ENCODE measurements around the gene THBS2. TPM values are rescaled to one million over a fixed set of nuclear protein-coding genes. Genes with fewer than 3 reads are reported as not detected.

Gene THBS2
- total and polyA plus RNA-seq, 2 of the 4 experiments (the other 2 are of a cell fraction), result 97.3 to 113 TPM

DNA sequence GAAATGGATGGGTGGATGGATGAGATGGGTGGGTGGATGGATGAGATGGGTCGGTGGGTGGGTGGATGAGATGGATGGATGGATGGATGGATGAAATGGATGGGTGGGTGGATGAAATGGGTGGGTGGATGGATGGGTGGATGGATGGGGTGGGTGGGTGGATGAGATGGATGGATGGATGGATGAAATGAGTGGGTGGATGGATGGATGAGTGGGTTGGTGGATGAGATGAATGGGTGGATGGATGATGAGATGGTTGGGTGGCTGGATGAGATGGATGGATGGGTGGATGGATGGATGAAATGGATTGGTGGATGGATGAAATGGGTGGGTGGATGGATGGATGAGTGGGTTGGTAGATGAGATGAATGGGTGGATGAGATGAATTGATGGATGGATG is 35.7 kb downstream of the THBS2 start:
- Histone ChIP-seq H3K14ac (replicated peaks; ENCODE audit: low read depth, low read length) (no peak overlapping the region), H3K4me2 (ENCODE audit: low read depth, low read length) (no peak overlapping the region), H2AK9ac (replicated peaks; ENCODE audit: low read depth, low read length, poor library complexity) (no peak overlapping the region), H3K27ac (ENCODE audit: insufficient read depth, low read length) (no peak overlapping the region), H2BK5ac (ENCODE audit: low read depth, low read length, poor library complexity, severe bottlenecking) (no peak overlapping the region), H2AK5ac (ENCODE audit: low read depth, low read length) (no peak overlapping the region), H3K23ac (ENCODE audit: low read depth, low read length) (no peak overlapping the region), H3K4ac (ENCODE audit: low read depth, low read length) (no peak overlapping the region), H4K91ac (ENCODE audit: insufficient read depth, low read depth, low read length) (no peak overlapping the region), H2BK20ac (ENCODE audit: low read depth, low read length) (no peak overlapping the region), H2BK15ac (ENCODE audit: low read depth, low read length) (no peak overlapping the region), H3K56ac (ENCODE audit: extremely low read depth, insufficient read depth, low read length) (no peak overlapping the region), H3K18ac (ENCODE audit: low read depth, low read length) (no peak overlapping the region), H4K20me1 (ENCODE audit: insufficient read depth, low read length) (no peaks in the 10 kb centered on the region), H3K9me1 (ENCODE audit: insufficient read depth, low read length) (peaks cover 14% of the 10 kb centered on the region), H3K36me3 (ENCODE audit: control insufficient read depth, insufficient read depth, low read length) (peaks cover 25% of the 10 kb centered on the region), H2BK120ac (ENCODE audit: low read depth, low read length) (no peak overlapping the region), H2AFZ (replicated peaks; ENCODE audit: low read length, poor library complexity) (no peak overlapping the region), H3K9ac (ENCODE audit: low read depth, low read length) (no peak overlapping the region), H3K4me1 (ENCODE audit: control insufficient read depth, insufficient read depth, low read length) (peaks cover 19% of the 10 kb centered on the region), H4K8ac (ENCODE audit: low read depth in 2 of 2, low read length in 2 of 2) (no peak overlapping the region), H3K27me3 (ENCODE audit: control insufficient read depth, insufficient read depth, low read length) (no peaks in the 10 kb centered on the region), H3K9me3 (ENCODE audit: control insufficient read depth, insufficient read depth, low read length) (peaks cover 3% of the 10 kb centered on the region; the same call in 1 of the 2 replicates), H4K5ac (ENCODE audit: low read depth, low read length) (no peak overlapping the region), H3K4me3 (ENCODE audit: insufficient read depth, low read depth, low read length) (no peak overlapping the region), H3K79me1 (ENCODE audit: low read depth in 1 of 2, low read length in 2 of 2) (peaks cover 0 to 19% of the 10 kb centered on the region in 2 experiments; a peak in 2 of 4 replicates)
- TF ChIP-seq CEBPB (IDR thresholded peaks at IDR 0.05; ENCODE audit: low read depth, low read length) (no peak), BHLHE40 (IDR thresholded peaks at IDR 0.05; ENCODE audit: low read depth, low read length) (no peak), MXI1 (IDR thresholded peaks at IDR 0.05; ENCODE audit: borderline replicate concordance, low read depth, low read length) (no peak), RFX5 (IDR thresholded peaks at IDR 0.05; ENCODE audit: low read depth, low read length) (no peak)
- TF ChIP-seq, protein P1, sequence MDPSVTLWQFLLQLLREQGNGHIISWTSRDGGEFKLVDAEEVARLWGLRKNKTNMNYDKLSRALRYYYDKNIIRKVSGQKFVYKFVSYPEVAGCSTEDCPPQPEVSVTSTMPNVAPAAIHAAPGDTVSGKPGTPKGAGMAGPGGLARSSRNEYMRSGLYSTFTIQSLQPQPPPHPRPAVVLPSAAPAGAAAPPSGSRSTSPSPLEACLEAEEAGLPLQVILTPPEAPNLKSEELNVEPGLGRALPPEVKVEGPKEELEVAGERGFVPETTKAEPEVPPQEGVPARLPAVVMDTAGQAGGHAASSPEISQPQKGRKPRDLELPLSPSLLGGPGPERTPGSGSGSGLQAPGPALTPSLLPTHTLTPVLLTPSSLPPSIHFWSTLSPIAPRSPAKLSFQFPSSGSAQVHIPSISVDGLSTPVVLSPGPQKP (IDR thresholded peaks at IDR 0.05; ENCODE audit: borderline replicate concordance, low read depth, low read length), result no peak
- no peak for ATAC-seq (ENCODE audit: low read depth)
- dilution Hi-C loops (cut with HindIII; ENCODE audit: low sequenced_read_pairs, unreplicated experiment), result no loop called here
- CTCF ChIA-PET, result no interaction called here
- no TSS peak for BruUV-seq (replicated peaks)
- POLR2A ChIA-PET (ENCODE audit: unreplicated experiment), result no interaction called here
- DNase-seq, result no peak
- intact Hi-C loops (cut with micrococcal nuclease), result no loop called here
- in situ Hi-C loops (cut with MboI; ENCODE audit: low sequenced_read_pairs), result no loop called here
- WGBS, 2 experiments (ENCODE audit: extremely low coverage in 2 of 2, insufficient read length in 1 of 2), result 100% methylated on average over 1 of the region's 1 CpG; no CpG with 5 or more reads in 1 of the 2 experiments
